NCI-H748 treated with DMSO at 0.1 percent for 48 hours (cell line): ENCODE data around the gene SLC7A6OS.

Source experiments
- DNase-seq: peaks from one replicate; lab custom pipeline; 2025; lab: John Stamatoyannopoulos, UW

The SLC7A6OS gene

DNA sequence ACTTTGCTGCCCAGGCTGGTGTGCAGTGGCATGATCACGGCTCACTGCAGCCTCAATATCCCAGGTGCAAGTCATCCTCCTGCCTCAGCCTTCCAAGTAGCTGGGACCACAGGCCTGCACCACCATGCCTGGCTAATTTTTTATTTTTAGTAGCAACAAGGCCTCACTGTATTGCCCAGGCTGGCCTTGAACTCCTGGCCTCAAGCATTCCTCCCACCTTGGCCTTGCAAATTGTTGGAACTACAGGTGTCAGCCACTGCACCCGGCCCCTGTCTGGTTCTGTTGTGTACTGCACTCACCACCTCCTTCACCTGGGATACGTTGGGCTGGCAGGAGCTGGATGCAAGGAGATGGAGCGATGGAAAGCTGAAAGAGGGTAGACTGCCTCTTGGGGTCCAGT, 57.0 kb downstream of the SLC7A6OS start:
- no peak for DNase-seq

DNA sequence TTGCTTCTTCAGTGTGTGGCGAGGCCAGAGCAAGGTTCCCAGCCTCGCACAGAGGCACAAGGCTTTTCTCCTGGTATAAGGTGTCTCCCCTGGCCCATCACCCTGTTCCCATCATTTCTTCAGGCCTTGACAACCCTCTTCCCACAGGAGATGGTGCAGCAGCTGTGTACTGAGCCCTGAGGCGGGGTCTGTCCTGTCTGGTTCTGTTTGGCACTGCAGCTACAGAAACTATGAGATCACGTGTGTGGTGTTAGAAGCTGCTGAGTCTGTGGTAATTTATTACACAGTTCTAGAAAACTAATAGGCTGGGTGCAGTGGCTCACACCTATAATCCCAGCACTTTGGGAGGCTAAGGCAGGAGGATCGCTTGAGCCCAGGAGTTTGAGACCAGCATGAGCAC, 58.4 kb downstream of the SLC7A6OS start:
- DNase-seq: no peak

DNA sequence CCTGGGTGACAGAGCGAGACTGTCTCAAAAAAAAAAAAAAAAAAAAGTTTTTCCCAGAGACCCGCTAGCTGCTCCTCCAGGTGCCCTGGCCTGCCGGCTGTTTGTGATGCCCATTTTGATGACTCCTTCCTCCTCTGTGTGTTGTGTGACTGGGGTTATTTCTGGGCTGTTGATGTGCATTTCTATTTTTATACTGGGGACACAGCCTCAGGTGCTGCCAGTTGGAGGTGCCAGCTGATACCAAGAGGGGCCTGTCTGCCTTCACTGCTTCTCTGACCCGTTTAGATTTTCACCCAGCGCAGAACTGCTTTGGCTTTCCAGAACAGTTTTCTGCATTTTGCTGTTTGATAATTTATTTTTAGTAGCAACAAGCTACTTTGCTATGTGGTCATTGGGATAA, 58.9 kb downstream of the SLC7A6OS start:
- no peak for DNase-seq

DNA sequence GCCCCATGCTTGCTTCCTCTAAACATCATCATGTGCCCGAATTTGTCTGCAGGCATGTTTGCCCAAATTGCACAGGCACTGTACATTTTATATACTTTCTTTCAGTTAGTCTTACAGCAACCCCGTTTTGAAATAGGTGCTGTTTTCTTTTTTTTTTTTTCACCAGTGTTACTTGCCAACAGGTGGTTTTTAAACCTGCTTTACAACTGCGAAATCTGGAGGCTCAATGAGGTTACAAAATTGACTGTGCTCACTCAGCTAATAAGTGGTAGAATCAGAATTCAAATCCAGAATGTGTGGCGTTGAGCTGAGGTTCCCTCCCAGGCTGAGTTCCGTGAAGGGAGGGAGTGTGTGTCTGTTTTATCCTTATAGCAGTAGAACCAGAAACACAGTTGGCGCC, 59.8 kb downstream of the SLC7A6OS start:
- DNase-seq: no peak

DNA sequence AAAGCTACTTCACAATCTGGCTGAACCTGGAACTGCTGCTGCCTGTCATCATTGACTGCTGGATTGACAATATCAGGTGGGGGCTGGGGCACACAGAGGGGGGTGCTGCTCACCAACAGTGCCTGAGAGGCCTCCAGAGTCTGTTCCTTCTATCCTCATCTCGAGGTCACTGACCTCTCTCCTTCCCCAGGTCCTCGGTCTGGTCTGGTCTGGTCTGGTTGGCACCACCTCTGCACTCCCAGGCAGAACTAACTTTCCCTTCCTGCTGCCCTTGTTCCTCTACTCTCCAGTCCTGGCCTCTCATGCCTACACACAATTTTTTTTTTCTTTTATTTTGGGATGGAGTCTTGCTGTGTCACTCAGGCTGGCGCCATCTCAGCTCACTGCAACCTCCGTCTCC, 61.4 kb downstream of the SLC7A6OS start:
- no peak for DNase-seq
